ENCODE results near the gene TUBA1A.

DNA sequence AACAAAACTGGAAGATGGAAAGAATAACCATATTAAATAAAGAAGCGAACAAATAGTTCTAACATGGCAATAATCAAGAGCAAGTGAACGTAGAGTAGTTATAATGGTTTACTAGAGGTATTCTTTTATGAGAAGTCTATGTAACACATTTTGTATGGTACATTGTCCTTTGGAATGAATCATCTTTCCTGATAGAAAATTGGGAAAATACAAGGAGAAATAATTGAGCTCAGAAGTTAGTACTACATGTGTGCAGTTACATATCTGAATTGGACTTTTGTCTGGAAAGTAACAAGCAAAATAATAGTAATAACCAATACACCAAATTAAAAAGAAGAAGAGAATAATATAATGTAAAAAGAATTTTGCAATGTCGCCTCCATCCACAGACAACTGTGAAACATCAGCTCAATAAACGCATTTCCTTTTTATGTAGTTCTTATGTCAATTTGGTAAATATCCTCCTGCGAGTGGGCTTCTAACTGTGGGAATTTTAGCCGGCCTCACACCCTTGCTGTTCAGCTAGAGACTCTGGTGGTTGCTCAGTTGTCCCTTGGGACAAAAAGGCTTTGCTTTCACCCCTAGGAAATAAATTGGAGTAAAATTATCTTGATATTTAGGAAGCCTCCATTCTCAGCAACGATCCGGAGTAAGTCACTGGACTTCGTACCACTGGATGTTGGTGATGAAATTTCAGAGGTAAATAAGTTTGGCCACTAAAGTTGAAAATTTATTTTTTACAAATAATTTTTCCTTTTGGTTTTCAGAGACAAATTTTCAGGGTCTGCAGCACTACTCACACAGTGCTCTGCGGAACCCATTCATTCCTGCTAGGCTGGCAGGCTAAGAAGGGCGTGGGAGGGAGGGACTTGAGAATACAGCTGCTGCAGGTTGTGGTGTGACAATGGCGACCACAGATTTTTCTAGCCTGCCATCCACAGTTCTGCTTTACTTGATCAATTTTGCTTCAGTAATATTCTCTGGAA is 1.1 kb upstream of the TUBA1A start:
- TF ChIP-seq ZNF70 (CRISPR knock-in tag; IDR thresholded peaks at IDR 0.05), result no peak
- TF ChIP-seq ZFP3 (CRISPR knock-in tag; IDR thresholded peaks at IDR 0.05), result no peak
- TF ChIP-seq GLIS3 (CRISPR knock-in tag; IDR thresholded peaks at IDR 0.05), result no peak
- no peak for TF ChIP-seq RARB (CRISPR knock-in tag; IDR thresholded peaks at IDR 0.05)
- no peak for TF ChIP-seq ZC3H10 (CRISPR knock-in tag; IDR thresholded peaks at IDR 0.05)
- TF ChIP-seq, protein P1, sequence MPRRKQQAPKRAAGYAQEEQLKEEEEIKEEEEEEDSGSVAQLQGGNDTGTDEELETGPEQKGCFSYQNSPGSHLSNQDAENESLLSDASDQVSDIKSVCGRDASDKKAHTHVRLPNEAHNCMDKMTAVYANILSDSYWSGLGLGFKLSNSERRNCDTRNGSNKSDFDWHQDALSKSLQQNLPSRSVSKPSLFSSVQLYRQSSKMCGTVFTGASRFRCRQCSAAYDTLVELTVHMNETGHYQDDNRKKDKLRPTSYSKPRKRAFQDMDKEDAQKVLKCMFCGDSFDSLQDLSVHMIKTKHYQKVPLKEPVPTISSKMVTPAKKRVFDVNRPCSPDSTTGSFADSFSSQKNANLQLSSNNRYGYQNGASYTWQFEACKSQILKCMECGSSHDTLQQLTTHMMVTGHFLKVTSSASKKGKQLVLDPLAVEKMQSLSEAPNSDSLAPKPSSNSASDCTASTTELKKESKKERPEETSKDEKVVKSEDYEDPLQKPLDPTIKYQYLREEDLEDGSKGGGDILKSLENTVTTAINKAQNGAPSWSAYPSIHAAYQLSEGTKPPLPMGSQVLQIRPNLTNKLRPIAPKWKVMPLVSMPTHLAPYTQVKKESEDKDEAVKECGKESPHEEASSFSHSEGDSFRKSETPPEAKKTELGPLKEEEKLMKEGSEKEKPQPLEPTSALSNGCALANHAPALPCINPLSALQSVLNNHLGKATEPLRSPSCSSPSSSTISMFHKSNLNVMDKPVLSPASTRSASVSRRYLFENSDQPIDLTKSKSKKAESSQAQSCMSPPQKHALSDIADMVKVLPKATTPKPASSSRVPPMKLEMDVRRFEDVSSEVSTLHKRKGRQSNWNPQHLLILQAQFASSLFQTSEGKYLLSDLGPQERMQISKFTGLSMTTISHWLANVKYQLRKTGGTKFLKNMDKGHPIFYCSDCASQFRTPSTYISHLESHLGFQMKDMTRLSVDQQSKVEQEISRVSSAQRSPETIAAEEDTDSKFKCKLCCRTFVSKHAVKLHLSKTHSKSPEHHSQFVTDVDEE (CRISPR knock-in tag; IDR thresholded peaks at IDR 0.05), result no peak
- TF ChIP-seq, protein P2, sequence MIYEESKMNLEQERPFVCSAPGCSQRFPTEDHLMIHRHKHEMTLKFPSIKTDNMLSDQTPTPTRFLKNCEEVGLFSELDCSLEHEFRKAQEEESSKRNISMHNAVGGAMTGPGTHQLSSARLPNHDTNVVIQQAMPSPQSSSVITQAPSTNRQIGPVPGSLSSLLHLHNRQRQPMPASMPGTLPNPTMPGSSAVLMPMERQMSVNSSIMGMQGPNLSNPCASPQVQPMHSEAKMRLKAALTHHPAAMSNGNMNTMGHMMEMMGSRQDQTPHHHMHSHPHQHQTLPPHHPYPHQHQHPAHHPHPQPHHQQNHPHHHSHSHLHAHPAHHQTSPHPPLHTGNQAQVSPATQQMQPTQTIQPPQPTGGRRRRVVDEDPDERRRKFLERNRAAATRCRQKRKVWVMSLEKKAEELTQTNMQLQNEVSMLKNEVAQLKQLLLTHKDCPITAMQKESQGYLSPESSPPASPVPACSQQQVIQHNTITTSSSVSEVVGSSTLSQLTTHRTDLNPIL (CRISPR knock-in tag; IDR thresholded peaks at IDR 0.05; ENCODE audit: low read depth), result no peak
- TF ChIP-seq, protein P3, sequence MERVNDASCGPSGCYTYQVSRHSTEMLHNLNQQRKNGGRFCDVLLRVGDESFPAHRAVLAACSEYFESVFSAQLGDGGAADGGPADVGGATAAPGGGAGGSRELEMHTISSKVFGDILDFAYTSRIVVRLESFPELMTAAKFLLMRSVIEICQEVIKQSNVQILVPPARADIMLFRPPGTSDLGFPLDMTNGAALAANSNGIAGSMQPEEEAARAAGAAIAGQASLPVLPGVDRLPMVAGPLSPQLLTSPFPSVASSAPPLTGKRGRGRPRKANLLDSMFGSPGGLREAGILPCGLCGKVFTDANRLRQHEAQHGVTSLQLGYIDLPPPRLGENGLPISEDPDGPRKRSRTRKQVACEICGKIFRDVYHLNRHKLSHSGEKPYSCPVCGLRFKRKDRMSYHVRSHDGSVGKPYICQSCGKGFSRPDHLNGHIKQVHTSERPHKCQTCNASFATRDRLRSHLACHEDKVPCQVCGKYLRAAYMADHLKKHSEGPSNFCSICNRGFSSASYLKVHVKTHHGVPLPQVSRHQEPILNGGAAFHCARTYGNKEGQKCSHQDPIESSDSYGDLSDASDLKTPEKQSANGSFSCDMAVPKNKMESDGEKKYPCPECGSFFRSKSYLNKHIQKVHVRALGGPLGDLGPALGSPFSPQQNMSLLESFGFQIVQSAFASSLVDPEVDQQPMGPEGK (CRISPR knock-in tag; IDR thresholded peaks at IDR 0.05; ENCODE audit: borderline replicate concordance), result no peak
- no peak for TF ChIP-seq ZFP30 (CRISPR knock-in tag; IDR thresholded peaks at IDR 0.05)
- no peak for TF ChIP-seq BACH2 (CRISPR knock-in tag; IDR thresholded peaks at IDR 0.05; ENCODE audit: borderline replicate concordance)
- TF ChIP-seq ARNTL (CRISPR knock-in tag; IDR thresholded peaks at IDR 0.05; ENCODE audit: borderline replicate concordance, low read depth), result no peak
- no peak for TF ChIP-seq ZNF8 (CRISPR knock-in tag; IDR thresholded peaks at IDR 0.05)

Measured in SK-N-SH treated with all-trans-retinoic acid at 6 μM for 48 hours (cell line).